Keratinocyte (primary cell): ENCODE measurements around the gene ABHD6.
A peak's percentile ranks its signal among the peaks of the same experiment; 100 is the strongest.

ENCODE experiments used
- EZH2 ChIP-seq: IDR thresholded peaks from one replicate; pipeline ENCODE4 v1.6.1; 2012; ENCODE audit warnings: inconsistent platforms, mild to moderate bottlenecking, low read length, moderate library complexity
- TF ChIP-seq, protein P1 (sequence below), 3 experiments: IDR thresholded peaks in 1 of 3; conservative IDR thresholded peaks in 1 of 3; optimal IDR thresholded peaks in 1 of 3; 2 replicates in 2 of 3; 3 replicates in 1 of 3; pipeline versions ENCODE3 to v1.5.1; 2011; ENCODE audit warnings: low read length in 3 of 3, mild to moderate bottlenecking in 3 of 3, moderate library complexity in 2 of 3, control low read depth in 1 of 3, inconsistent platforms in 1 of 3; ENCODE audit not compliant: insufficient read depth in 2 of 3; ENCODE audit errors: extremely low read depth in 1 of 3

DNA sequence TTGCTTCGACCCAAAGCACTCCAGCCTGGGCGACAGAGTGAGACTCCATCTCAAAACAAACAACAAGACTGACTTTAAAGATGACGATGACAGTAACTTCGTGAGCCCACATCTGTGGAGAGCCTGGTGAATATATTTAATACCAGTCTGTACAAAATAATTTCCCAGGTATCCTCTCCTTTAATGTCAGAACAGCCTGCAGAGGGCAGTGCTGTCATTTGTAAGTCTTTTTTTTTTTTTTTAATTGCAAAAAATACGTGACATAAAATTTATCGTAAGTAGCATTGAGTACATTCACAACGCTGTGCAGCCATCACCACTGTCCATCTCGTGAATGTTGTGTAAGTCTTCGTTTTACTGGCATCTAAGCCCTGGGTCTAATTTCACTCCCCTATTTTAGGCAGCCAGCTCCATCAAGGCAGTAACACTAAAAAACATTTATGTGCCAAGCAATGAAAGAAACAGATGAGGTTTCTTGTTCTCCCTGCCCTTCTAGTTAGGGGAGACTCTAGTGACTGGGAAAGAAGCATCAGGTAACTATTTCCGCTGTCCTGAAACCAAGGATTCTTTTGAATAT lies 70.1 kb downstream of the ABHD6 start:
- TF ChIP-seq, protein P1, sequence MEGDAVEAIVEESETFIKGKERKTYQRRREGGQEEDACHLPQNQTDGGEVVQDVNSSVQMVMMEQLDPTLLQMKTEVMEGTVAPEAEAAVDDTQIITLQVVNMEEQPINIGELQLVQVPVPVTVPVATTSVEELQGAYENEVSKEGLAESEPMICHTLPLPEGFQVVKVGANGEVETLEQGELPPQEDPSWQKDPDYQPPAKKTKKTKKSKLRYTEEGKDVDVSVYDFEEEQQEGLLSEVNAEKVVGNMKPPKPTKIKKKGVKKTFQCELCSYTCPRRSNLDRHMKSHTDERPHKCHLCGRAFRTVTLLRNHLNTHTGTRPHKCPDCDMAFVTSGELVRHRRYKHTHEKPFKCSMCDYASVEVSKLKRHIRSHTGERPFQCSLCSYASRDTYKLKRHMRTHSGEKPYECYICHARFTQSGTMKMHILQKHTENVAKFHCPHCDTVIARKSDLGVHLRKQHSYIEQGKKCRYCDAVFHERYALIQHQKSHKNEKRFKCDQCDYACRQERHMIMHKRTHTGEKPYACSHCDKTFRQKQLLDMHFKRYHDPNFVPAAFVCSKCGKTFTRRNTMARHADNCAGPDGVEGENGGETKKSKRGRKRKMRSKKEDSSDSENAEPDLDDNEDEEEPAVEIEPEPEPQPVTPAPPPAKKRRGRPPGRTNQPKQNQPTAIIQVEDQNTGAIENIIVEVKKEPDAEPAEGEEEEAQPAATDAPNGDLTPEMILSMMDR (optimal IDR thresholded peaks at IDR 0.05 in 1 of 3, IDR thresholded peaks at IDR 0.05 in 1 of 3, conservative IDR thresholded peaks at IDR 0.05 in 1 of 3; ENCODE audit: extremely low read depth in 1 of 3, insufficient read depth in 2 of 3, low read length in 3 of 3): peak in 2 of 3 experiments; percentile 22 to 60
- no peak for TF ChIP-seq EZH2
